Trophoblast cell (in vitro differentiated cells and primary cell): ENCODE results near the gene HOXC9.

Experiments used
- DNase-seq, 2 donors: peaks; one replicate each; pipeline ENCODE4 v3.0.0-alpha.2; 2016
- H2AFZ ChIP-seq: 2 replicates; pipeline ENCODE4 v1.6.1; 2013; ENCODE audit warnings: low read length, moderate library complexity, mild to moderate bottlenecking; ENCODE audit not compliant: insufficient read depth, poor library complexity
- H2AK5ac ChIP-seq: 2 replicates; pipeline ENCODE4 v1.6.1; 2013; ENCODE audit warnings: mild to moderate bottlenecking, low read length
- H2BK120ac ChIP-seq: 2 replicates; pipeline ENCODE4 v1.6.1; 2013; ENCODE audit warnings: low read length, mild to moderate bottlenecking, moderate library complexity; ENCODE audit not compliant: insufficient read depth, poor library complexity
- H2BK12ac ChIP-seq: 2 replicates; pipeline ENCODE4 v1.6.1; 2013; ENCODE audit warnings: mild to moderate bottlenecking, low read length, moderate library complexity
- H2BK5ac ChIP-seq: 2 replicates; pipeline ENCODE4 v1.6.1; 2013; ENCODE audit warnings: low read length, low read depth, moderate library complexity, mild to moderate bottlenecking; ENCODE audit not compliant: poor library complexity
- H3K14ac ChIP-seq: 2 replicates; pipeline ENCODE4 v1.6.1; 2013; ENCODE audit warnings: mild to moderate bottlenecking, low read length
- H3K18ac ChIP-seq: 2 replicates; pipeline ENCODE4 v1.6.1; 2013; ENCODE audit warnings: mild to moderate bottlenecking, low read length
- H3K23ac ChIP-seq: 2 replicates; pipeline ENCODE4 v1.6.1; 2013; ENCODE audit warnings: low read length
- H3K27ac ChIP-seq: 2 replicates; pipeline ENCODE4 v1.5.1; 2013; ENCODE audit warnings: low read depth, mild to moderate bottlenecking, inconsistent platforms, low read length, moderate library complexity
- H3K27me3 ChIP-seq: 2 replicates; pipeline ENCODE4 v1.6.1; 2013; ENCODE audit warnings: inconsistent platforms, mild to moderate bottlenecking, low read length, moderate library complexity; ENCODE audit not compliant: insufficient read depth
- H3K36me3 ChIP-seq, 2 experiments: 1 replicate in 1 of 2; 2 replicates in 1 of 2; pipeline ENCODE4 v1.6.1; 2013; ENCODE audit warnings: low read length in 2 of 2, mild to moderate bottlenecking in 2 of 2, moderate library complexity in 1 of 2; ENCODE audit not compliant: insufficient read depth in 2 of 2, control insufficient read depth in 1 of 2
- H3K4ac ChIP-seq: 2 replicates; pipeline ENCODE4 v1.6.1; 2013; ENCODE audit warnings: low read depth, mild to moderate bottlenecking, low read length, moderate library complexity
- H3K4me1 ChIP-seq, 2 experiments: 1 replicate in 1 of 2; 2 replicates in 1 of 2; pipeline ENCODE4 v1.6.1; 2013; ENCODE audit warnings: low read length in 2 of 2, mild to moderate bottlenecking in 2 of 2, moderate library complexity in 1 of 2; ENCODE audit not compliant: insufficient read depth in 2 of 2, control insufficient read depth in 1 of 2
- H3K4me2 ChIP-seq: 2 replicates; pipeline ENCODE4 v1.6.1; 2013; ENCODE audit warnings: inconsistent platforms, mild to moderate bottlenecking, low read length, moderate library complexity
- H3K4me3 ChIP-seq: 2 replicates; pipeline ENCODE4 v1.5.1; 2013; ENCODE audit warnings: mild to moderate bottlenecking, low read depth, low read length, inconsistent platforms
- H3K79me1 ChIP-seq: one replicate; pipeline ENCODE4 v1.6.1; 2013; ENCODE audit warnings: low read length
- H3K79me2 ChIP-seq: 2 replicates; pipeline ENCODE4 v1.6.1; 2013; ENCODE audit warnings: low read length, mild to moderate bottlenecking; ENCODE audit not compliant: control insufficient read depth, insufficient read depth, poor library complexity
- H3K9ac ChIP-seq: 2 replicates; pipeline ENCODE4 v1.6.1; 2013; ENCODE audit warnings: mild to moderate bottlenecking, low read length
- H3K9me3 ChIP-seq: 2 replicates; pipeline ENCODE4 v1.6.1; 2013; ENCODE audit warnings: low read depth, mild to moderate bottlenecking, control low read depth, inconsistent platforms, low read length; ENCODE audit not compliant: insufficient read depth
- H4K12ac ChIP-seq: 2 replicates; pipeline ENCODE4 v1.6.1; 2013; ENCODE audit warnings: low read depth, mild to moderate bottlenecking, low read length, moderate library complexity
- H4K8ac ChIP-seq: 2 replicates; pipeline ENCODE4 v1.6.1; 2013; ENCODE audit warnings: low read depth, mild to moderate bottlenecking, low read length, moderate library complexity
- H4K91ac ChIP-seq: one replicate; pipeline ENCODE4 v1.6.1; 2013; ENCODE audit warnings: low read depth, mild to moderate bottlenecking, low read length, moderate library complexity
- WGBS: extraction: QIAGEN DNeasy Blood & Tissue Kit; methylation state at CpG from one replicate; pipeline ENCODE4 v1.1.7; 2013; ENCODE audit warnings: missing lambda C conversion rate; ENCODE audit not compliant: insufficient read length, insufficient coverage; ENCODE audit errors: extremely low coverage; 5-methylcytosine and 5-hydroxymethylcytosine counted together

The HOXC9 gene

GRCh38 chr12:54004063-54004840 is 4.3 kb downstream of the HOXC9 start:
- H3K79me1 ChIP-seq: no peaks in the 10 kb centered on the region
- H3K27me3 ChIP-seq: peaks cover 92% of the 10 kb centered on the region
- no peak overlapping the region for H3K27ac ChIP-seq
- H3K9me3 ChIP-seq: peaks cover 8% of the 10 kb centered on the region
- no peak overlapping the region for H2BK120ac ChIP-seq
- no peak overlapping the region for H2BK5ac ChIP-seq
- H4K12ac ChIP-seq: no peak overlapping the region
- no peak overlapping the region for H4K91ac ChIP-seq
- no peaks in the 10 kb centered on the region for H3K79me2 ChIP-seq
- no peak overlapping the region for H3K4me3 ChIP-seq
- H4K8ac ChIP-seq: no peak overlapping the region
- H2BK12ac ChIP-seq: no peak overlapping the region
- H3K18ac ChIP-seq: no peak overlapping the region
- H3K4me2 ChIP-seq: no peak overlapping the region
- peaks cover 0 to 3% of the 10 kb centered on the region in 2 experiments for H3K4me1 ChIP-seq
- no peaks in the 10 kb centered on the region for H3K36me3 ChIP-seq
- no peak overlapping the region for H2AK5ac ChIP-seq
- H2AFZ ChIP-seq: no peak overlapping the region
- WGBS: no CpG with 5 or more reads among the region's 20 CpGs
- no peak overlapping the region for H3K23ac ChIP-seq
- DNase-seq: no peak
- H3K14ac ChIP-seq: no peak overlapping the region
- H3K9ac ChIP-seq: no peak overlapping the region
- no peak overlapping the region for H3K4ac ChIP-seq

GRCh38 chr12:54004841-54005530 is 5.0 kb downstream of the HOXC9 start:
- Histone ChIP-seq H4K8ac (no peak overlapping the region), H3K14ac (no peak overlapping the region), H4K12ac (no peak overlapping the region), H2AK5ac (no peak overlapping the region), H3K27me3 (peaks cover 92% of the 10 kb centered on the region), H3K4ac (no peak overlapping the region), H3K4me1 (peaks cover 0 to 3% of the 10 kb centered on the region in 2 experiments), H3K27ac (no peak overlapping the region), H3K9ac (no peak overlapping the region), H3K79me1 (no peaks in the 10 kb centered on the region), H3K79me2 (no peaks in the 10 kb centered on the region), H2AFZ (no peak overlapping the region), H3K36me3 (no peaks in the 10 kb centered on the region), H2BK12ac (no peak overlapping the region), H2BK120ac (no peak overlapping the region), H2BK5ac (no peak overlapping the region), H3K4me3 (no peak overlapping the region), H4K91ac (no peak overlapping the region), H3K9me3 (peaks cover 13% of the 10 kb centered on the region), H3K4me2 (no peak overlapping the region), H3K18ac (no peak overlapping the region), H3K23ac (no peak overlapping the region)
- WGBS: no CpG with 5 or more reads among the region's 31 CpGs
- DNase-seq: no peak

GRCh38 chr12:54005531-54005852 is 5.5 kb downstream of the HOXC9 start:
- H3K4me3 ChIP-seq: no peak overlapping the region
- no peak overlapping the region for H3K4me2 ChIP-seq
- DNase-seq: no peak
- H3K23ac ChIP-seq: no peak overlapping the region
- H2BK12ac ChIP-seq: no peak overlapping the region
- no peaks in the 10 kb centered on the region for H3K79me1 ChIP-seq
- peaks cover 92% of the 10 kb centered on the region for H3K27me3 ChIP-seq
- no peak overlapping the region for H2BK120ac ChIP-seq
- H3K36me3 ChIP-seq: no peaks in the 10 kb centered on the region
- whole genome bisulfite sequencing: no CpG with 5 or more reads among the region's 26 CpGs
- H2AK5ac ChIP-seq: no peak overlapping the region
- peaks cover 11% of the 10 kb centered on the region for H3K9me3 ChIP-seq
- no peak overlapping the region for H3K4ac ChIP-seq
- H3K9ac ChIP-seq: no peak overlapping the region
- H4K8ac ChIP-seq: no peak overlapping the region
- no peak overlapping the region for H4K91ac ChIP-seq
- no peaks in the 10 kb centered on the region for H3K79me2 ChIP-seq
- no peak overlapping the region for H3K14ac ChIP-seq
- H2BK5ac ChIP-seq: no peak overlapping the region
- no peak overlapping the region for H4K12ac ChIP-seq
- no peak overlapping the region for H2AFZ ChIP-seq
- no peak overlapping the region for H3K27ac ChIP-seq
- H3K18ac ChIP-seq: no peak overlapping the region
- no peaks in the 10 kb centered on the region for H3K4me1 ChIP-seq

GRCh38 chr12:54005853-54006558 is 6.0 kb downstream of the HOXC9 start:
- no peak overlapping the region for H3K4ac ChIP-seq

More at GRCh38 chr12:54005853-54006558, 6.0 kb downstream of the HOXC9 start:
- Histone ChIP-seq H2BK5ac (no peak overlapping the region), H2AK5ac (no peak overlapping the region), H3K18ac (no peak overlapping the region), H3K4me2 (no peak overlapping the region), H3K4me3 (no peak overlapping the region), H4K12ac (no peak overlapping the region), H3K14ac (no peak overlapping the region), H3K9ac (no peak overlapping the region), H3K9me3 (peaks cover 8% of the 10 kb centered on the region), H3K4me1 (no peaks in the 10 kb centered on the region), H4K91ac (no peak overlapping the region), H3K36me3 (no peaks in the 10 kb centered on the region), H3K27me3 (peaks cover 91% of the 10 kb centered on the region), H3K79me1 (no peaks in the 10 kb centered on the region), H2BK120ac (no peak overlapping the region), H2BK12ac (no peak overlapping the region), H4K8ac (no peak overlapping the region), H3K23ac (no peak overlapping the region), H2AFZ (no peak overlapping the region), H3K79me2 (no peaks in the 10 kb centered on the region), H3K27ac (no peak overlapping the region)
- no CpG with 5 or more reads among the region's 39 CpGs for WGBS
- DNase-seq: peak; percentile 85 to 97
